Thyroid gland (tissue), 4 donors: ENCODE data around the gene MT1F. TPM values are rescaled to one million over a fixed set of nuclear protein-coding genes. Genes with fewer than 3 reads are reported as not detected.

Experiments used
- DNase-seq, 2 donors: peaks; one replicate each; pipeline ENCODE4 v3.0.0-alpha.2; 2019
- H3K27ac ChIP-seq, 3 donors: fragments of 200-600 bp; sonication (generic); 1 replicate in 2 of 3; 2 replicates in 1 of 3; pipeline ENCODE4 v1.5.1; 2016 to 2019; ENCODE audit warnings: mild to moderate bottlenecking in 1 of 3, moderate library complexity in 1 of 3
- H3K27me3 ChIP-seq: fragments of 200-600 bp; sonication (generic); one replicate; pipeline ENCODE4 v1.5.1; 2019
- H3K36me3 ChIP-seq, 2 donors: fragments of 200-600 bp; sonication (generic); one replicate each; pipeline ENCODE4 v1.5.1; 2016 to 2019
- H3K4me1 ChIP-seq, 2 donors: fragments of 200-600 bp; sonication (generic); one replicate each; pipeline ENCODE4 v1.5.1; 2017 to 2019
- H3K4me3 ChIP-seq, 3 donors: fragments of 200-600 bp; sonication (generic); replicated peaks in 1 of 3; 1 replicate in 2 of 3; 2 replicates in 1 of 3; pipeline ENCODE4 v1.5.1; 2016; ENCODE audit warnings: mild to moderate bottlenecking in 1 of 3
- H3K9me3 ChIP-seq: fragments of 200-600 bp; sonication (generic); one replicate; pipeline ENCODE4 v1.5.1; 2017
- CTCF ChIP-seq, 6 experiments: fragments of 200-600 bp in 3 of 6; fragments of 450-650 bp in 3 of 6; sonication (generic) in 3 of 6; IDR thresholded peaks; one replicate each; pipeline ENCODE4 v1.5.1; 2016 to 2019; ENCODE audit warnings: antibody characterized with exemption in 6 of 6, mild to moderate bottlenecking in 2 of 6, inconsistent platforms in 1 of 6, moderate library complexity in 1 of 6
- POLR2A ChIP-seq, 2 donors: fragments of 450-650 bp; IDR thresholded peaks; one replicate each; pipeline ENCODE4 v1.6.1; 2017; ENCODE audit warnings: antibody characterized with exemption in 2 of 2, mild to moderate bottlenecking in 2 of 2, moderate library complexity in 1 of 2
- WGBS, 2 donors: methylation state at CpG; one replicate each; pipeline ENCODE4 v1.1.5; 2017; 5-methylcytosine and 5-hydroxymethylcytosine counted together
- intact Hi-C: fragments of 100-400 bp; cut with DNase I; formaldehyde crosslinking; loops from one replicate; pipeline ENCODE4 v1.15.1; 2023
- total RNA-seq, 4 donors: library from RNA; depleted of rRNA; stranded (reverse); fragments of >200 nt; gene quantifications; one replicate each; pipeline ENCODE4 v1.2.3, GENCODE V29; 2016

The MT1F gene
- total RNA-seq, 4 donors from 2014 or later: 25.8 to 220 (median 45.1) TPM

GRCh38 chr16:56651586-56651985 is 6.2 kb upstream of the MT1F start, which contains the start of gene MT1B:
Gene MT1B (plus strand): TSS chr16:56651886. CDS start chr16:56651954, 68 bp downstream.
- TF ChIP-seq CTCF (IDR thresholded peaks at IDR 0.05) (no peak), POLR2A (IDR thresholded peaks at IDR 0.05) (no peak)
- no peaks in the 10 kb centered on the region for H3K4me1 ChIP-seq
- H3K36me3 ChIP-seq: no peaks in the 10 kb centered on the region
- WGBS, 2 donors: 54 to 77% methylated on average over 2 to 7 of the region's 7 CpGs
- H3K27me3 ChIP-seq: no peaks in the 10 kb centered on the region
- no peaks in the 10 kb centered on the region for H3K9me3 ChIP-seq
- no peak within 1 kb of the TSS for H3K4me3 ChIP-seq
- H3K27ac ChIP-seq: no peak within 1 kb of the TSS
- intact Hi-C loops: no loop called here
- DNase-seq: no peak

- no peaks in the 10 kb centered on the region for H3K27me3 ChIP-seq
- no peak for DNase-seq
- WGBS, 2 donors: 38 to 54% methylated on average over 1 of the region's 1 CpG
- intact Hi-C loops: no loop called here
- H3K9me3 ChIP-seq: no peaks in the 10 kb centered on the region
- no peak overlapping the region for H3K4me3 ChIP-seq
- H3K36me3 ChIP-seq: no peaks in the 10 kb centered on the region
- H3K27ac ChIP-seq: no peak overlapping the region
- TF ChIP-seq POLR2A (IDR thresholded peaks at IDR 0.05): no peak
- TF ChIP-seq CTCF (IDR thresholded peaks at IDR 0.05): no peak
- no peaks in the 10 kb centered on the region for H3K4me1 ChIP-seq
Measured at GRCh38 chr16:56652600-56652999, 5.2 kb upstream of the MT1F start.

- TF ChIP-seq CTCF (IDR thresholded peaks at IDR 0.05): no peak
- no peak for TF ChIP-seq POLR2A (IDR thresholded peaks at IDR 0.05)
- no peak overlapping the region for H3K4me3 ChIP-seq
- H3K27me3 ChIP-seq: no peaks in the 10 kb centered on the region
- intact Hi-C loops: no loop called here
- no peak overlapping the region for H3K27ac ChIP-seq
- H3K9me3 ChIP-seq: no peaks in the 10 kb centered on the region
- H3K36me3 ChIP-seq: no peaks in the 10 kb centered on the region
- WGBS, 2 donors: 78 to 88% methylated on average over 7 of the region's 7 CpGs
- peaks cover 0 to under 1% of the 10 kb centered on the region in 2 donors for H3K4me1 ChIP-seq
- DNase-seq: no peak
Measured at GRCh38 chr16:56653218-56653617, 4.5 kb upstream of the MT1F start.

GRCh38 chr16:56658327-56658875 is 642 bp downstream of the MT1F start:
- intact Hi-C loops: no loop called here
- peak overlapping the region; percentile 11 to 51 (median 46) for H3K4me3 ChIP-seq
- no peaks in the 10 kb centered on the region for H3K9me3 ChIP-seq
- TF ChIP-seq CTCF (IDR thresholded peaks at IDR 0.05) (no peak), POLR2A (IDR thresholded peaks at IDR 0.05) (no peak)
- H3K36me3 ChIP-seq: no peaks in the 10 kb centered on the region
- H3K4me1 ChIP-seq: peaks cover 8 to 12% of the 10 kb centered on the region in 2 donors
- H3K27me3 ChIP-seq: no peaks in the 10 kb centered on the region
- peak in 1 of 2 donors; percentile 68 for DNase-seq
- WGBS, 2 donors: 22% methylated on average over 6 to 10 of the region's 10 CpGs
- peak overlapping the region; percentile 64 to 72 (median 66) for H3K27ac ChIP-seq

- intact Hi-C loops: no loop called here
- Histone ChIP-seq H3K4me1 (peaks cover 12 to 16% of the 10 kb centered on the region in 2 donors), H3K27ac (no peak overlapping the region), H3K36me3 (no peaks in the 10 kb centered on the region), H3K27me3 (no peaks in the 10 kb centered on the region), H3K9me3 (no peaks in the 10 kb centered on the region), H3K4me3 (no peak overlapping the region)
- no peak for TF ChIP-seq POLR2A (IDR thresholded peaks at IDR 0.05)
- no peak for TF ChIP-seq CTCF (IDR thresholded peaks at IDR 0.05)
- DNase-seq: no peak
- WGBS, 2 donors: 29 to 31% methylated on average over 28 to 31 of the region's 48 CpGs
Measured at GRCh38 chr16:56662357-56663354, 4.9 kb downstream of the MT1F start.
